ENCODE results near the gene NIPAL1.

DNA sequence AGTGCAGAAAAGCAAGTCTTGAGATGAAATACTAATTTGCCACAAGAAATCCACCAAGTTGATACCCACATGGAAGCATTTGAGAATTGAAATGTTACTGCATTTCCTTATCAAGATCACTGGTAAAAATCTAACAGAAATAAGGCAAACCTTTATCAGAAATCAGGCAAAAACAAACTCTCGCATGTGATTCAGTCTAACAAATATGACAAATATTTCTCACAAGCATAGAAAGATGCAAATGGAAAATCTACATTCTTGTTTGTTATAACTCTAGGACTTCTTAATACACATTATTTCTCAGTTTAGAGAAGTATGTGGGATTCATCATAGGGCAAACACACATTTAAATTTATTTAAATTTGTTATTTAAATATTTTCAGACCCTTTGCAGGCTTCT is 64.6 kb downstream of the NIPAL1 start:
- TF ChIP-seq POLR2A (IDR thresholded peaks at IDR 0.05) (no peak), POLR2AphosphoS5 (IDR thresholded peaks at IDR 0.05) (no peak), EP300 (IDR thresholded peaks at IDR 0.05) (no peak)
- TF ChIP-seq, protein P1, sequence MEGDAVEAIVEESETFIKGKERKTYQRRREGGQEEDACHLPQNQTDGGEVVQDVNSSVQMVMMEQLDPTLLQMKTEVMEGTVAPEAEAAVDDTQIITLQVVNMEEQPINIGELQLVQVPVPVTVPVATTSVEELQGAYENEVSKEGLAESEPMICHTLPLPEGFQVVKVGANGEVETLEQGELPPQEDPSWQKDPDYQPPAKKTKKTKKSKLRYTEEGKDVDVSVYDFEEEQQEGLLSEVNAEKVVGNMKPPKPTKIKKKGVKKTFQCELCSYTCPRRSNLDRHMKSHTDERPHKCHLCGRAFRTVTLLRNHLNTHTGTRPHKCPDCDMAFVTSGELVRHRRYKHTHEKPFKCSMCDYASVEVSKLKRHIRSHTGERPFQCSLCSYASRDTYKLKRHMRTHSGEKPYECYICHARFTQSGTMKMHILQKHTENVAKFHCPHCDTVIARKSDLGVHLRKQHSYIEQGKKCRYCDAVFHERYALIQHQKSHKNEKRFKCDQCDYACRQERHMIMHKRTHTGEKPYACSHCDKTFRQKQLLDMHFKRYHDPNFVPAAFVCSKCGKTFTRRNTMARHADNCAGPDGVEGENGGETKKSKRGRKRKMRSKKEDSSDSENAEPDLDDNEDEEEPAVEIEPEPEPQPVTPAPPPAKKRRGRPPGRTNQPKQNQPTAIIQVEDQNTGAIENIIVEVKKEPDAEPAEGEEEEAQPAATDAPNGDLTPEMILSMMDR (IDR thresholded peaks at IDR 0.05) = no peak
